Pancreas (tissue), 10 donors: ENCODE data around the gene HIGD2B. TPM values are rescaled to one million over a fixed set of nuclear protein-coding genes. Genes with fewer than 3 reads are reported as not detected.
"Not testable (repeated sequence)": the region's sequence is repeated elsewhere in the genome, so short reads cannot be mapped to it uniquely, and the experiment has no call there.

Experiments
- ATAC-seq, 4 donors: fragments of 200-7000 bp; cut with Tn5 transposase; one replicate each; pipeline versions ENCODE4 v1.8.0 to v1.9.1; 2020; ENCODE audit warnings: mild to moderate bottlenecking in 4 of 4, moderate library complexity in 4 of 4
- DNase-seq, 6 donors: peaks; one replicate each; pipeline ENCODE4 v3.0.0-alpha.2; 2020
- FAIRE-seq: peaks from 2 replicates; lab custom pipeline; 2012; peaks lifted over from hg19 to GRCh38; lab: Jason Lieb, UNC
- H3K27ac ChIP-seq, 4 donors: fragments of 200-600 bp; sonication (generic); 1 replicate in 3 of 4; 2 replicates in 1 of 4; pipeline versions ENCODE4 v1.5.0 to v1.8.0; 2020
- H3K27me3 ChIP-seq, 4 donors: fragments of 200-600 bp; one replicate each; pipeline ENCODE4 v1.8.0; 2021
- H3K36me3 ChIP-seq, 3 donors: fragments of 200-600 bp; sonication (generic) in 1 of 3; one replicate each; pipeline versions ENCODE4 v1.5.0 to v1.8.0; 2020 to 2021
- H3K4me1 ChIP-seq, 3 donors: fragments of 200-600 bp; one replicate each; pipeline ENCODE4 v1.8.0; 2021
- H3K4me3 ChIP-seq, 4 donors: fragments of 200-600 bp; sonication (generic) in 2 of 4; one replicate each; pipeline versions ENCODE4 v1.5.0 to v1.8.0; 2020 to 2021
- H3K9me3 ChIP-seq, 4 donors: fragments of 200-600 bp; one replicate each; pipeline ENCODE4 v1.8.0; 2021
- CTCF ChIP-seq, 4 donors: fragments of 200-600 bp; sonication (generic) in 3 of 4; IDR thresholded peaks; one replicate each; pipeline versions ENCODE4 v1.5.0 to v1.8.0; 2021; ENCODE audit warnings: antibody characterized with exemption in 4 of 4
- WGBS, 2 donors: extraction: QIAGEN DNeasy Blood & Tissue Kit; methylation state at CpG; one replicate each; pipeline ENCODE4 v1.1.7; 2013; 5-methylcytosine and 5-hydroxymethylcytosine counted together
- intact Hi-C, 3 donors: fragments of 100-400 bp; cut with DNase I; formaldehyde crosslinking; loops; one replicate each; pipeline versions ENCODE4 v1.11.1 to v1.14.2; 2022
- polyA plus RNA-seq, 2 donors: library from polyadenylated mRNA; stranded (reverse); fragments of 200-250 nt; gene quantifications; one replicate each; pipeline ENCODE4 v1.2.3, GENCODE V29; 2013
- total RNA-seq, 6 donors: library from RNA; stranded (reverse); fragmentation: NEBNext Ultra II Directional in 4 of 6; extraction: Animal tissue kit (Norgen Biotek cat#: 25700) in 4 of 6; gene quantifications; one replicate each; pipeline versions ENCODE4 v1.2.1 to v1.2.4, GENCODE V29; 2021 to 2023
- donor health status: healthy with polysubstance abuse.
- donor health status: DM: no; HTN: no; CAD: no; lungs with moderate emphysema.
- donor health status: DM: no; HTN: no; CAD: no.
- donor health status: control.
- donor health status: control.
- donor health status: Bipolar disorder and iron deficiency.
- donor health status: DM: yes; HTN: yes; CAD: no.
- donor health status: DM: no; HTN: no; CAD: no.
- donor health status: DM: no; HTN: no; CAD: no.
- donor health status: DM: yes; HTN: yes; CAD: no.

Gene HIGD2B
- total and polyA plus RNA-seq, 8 donors = 0.12 TPM; not detected in 7

DNA sequence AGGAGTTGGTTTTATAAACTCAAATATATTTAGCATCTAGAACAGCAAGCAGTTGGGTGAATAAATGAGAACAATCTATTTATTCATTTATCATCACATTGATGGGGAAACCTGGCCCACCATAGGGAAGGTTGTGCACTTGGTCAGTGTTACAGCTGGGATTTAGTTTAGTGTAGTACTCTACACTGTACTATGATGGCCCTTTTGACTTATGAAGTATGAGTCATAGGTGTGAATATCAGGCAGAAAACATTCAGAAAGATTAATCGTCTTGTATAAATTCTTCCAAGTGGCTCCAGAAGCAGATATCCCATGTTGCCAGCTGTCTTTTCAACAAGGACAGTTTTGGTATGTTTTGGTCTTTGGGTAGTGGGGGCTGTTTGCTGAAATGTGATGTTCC is 38.0 kb upstream of the HIGD2B start:
- no peak overlapping the region for H3K4me3 ChIP-seq
- intact Hi-C loops = no loop called here
- H3K27me3 ChIP-seq = no peaks in the 10 kb centered on the region
- ATAC-seq (no peak), FAIRE-seq (no peak), DNase-seq (no peak)
- H3K9me3 ChIP-seq = no peaks in the 10 kb centered on the region
- TF ChIP-seq CTCF (IDR thresholded peaks at IDR 0.05) = no peak
- H3K36me3 ChIP-seq = peaks cover 0 to 5% (median 0%) of the 10 kb centered on the region in 3 donors
- 47 to 65% methylated on average over 1 of the region's 1 CpG for WGBS, 2 donors
- no peak overlapping the region for H3K27ac ChIP-seq
- no peaks in the 10 kb centered on the region for H3K4me1 ChIP-seq

- FAIRE-seq (no peak), DNase-seq (peak in 5 of 6 donors; percentile 46 to 78 (median 68)), ATAC-seq (peak; percentile 50 to 93 (median 86))
- no peaks in the 10 kb centered on the region for H3K27me3 ChIP-seq
- no peaks in the 10 kb centered on the region for H3K4me1 ChIP-seq
- H3K4me3 ChIP-seq = no peak overlapping the region
- no peaks in the 10 kb centered on the region for H3K9me3 ChIP-seq
- WGBS, 2 donors = 27 to 37% methylated on average over 3 of the region's 3 CpGs
- H3K36me3 ChIP-seq = peaks cover 0 to 12% (median 0%) of the 10 kb centered on the region in 3 donors
- TF ChIP-seq CTCF (IDR thresholded peaks at IDR 0.05) = peak; percentile 41 to 58 (median 54)
- intact Hi-C loops = no loop called here
- no peak overlapping the region for H3K27ac ChIP-seq
These were observed 36.2 kb upstream of the HIGD2B start for GRCh38 chr15:72722071-72722696.

GRCh38 chr15:72708551-72709303 is 22.7 kb upstream of the HIGD2B start:
- intact Hi-C loops, DNase-seq, H3K27ac ChIP-seq, H3K9me3 ChIP-seq, ATAC-seq, H3K27me3 ChIP-seq, FAIRE-seq, H3K4me3 ChIP-seq, H3K4me1 ChIP-seq: not testable (repeated sequence)
- WGBS, 2 donors = 88 to 92% methylated on average over 8 of the region's 8 CpGs
- H3K36me3 ChIP-seq = peaks cover 0 to 12% (median 7%) of the 10 kb centered on the region in 3 donors

- H3K4me1 ChIP-seq = no peaks in the 10 kb centered on the region
- TF ChIP-seq CTCF (IDR thresholded peaks at IDR 0.05) = no peak
- H3K36me3 ChIP-seq = peaks cover 0 to 4% (median 0%) of the 10 kb centered on the region in 3 donors
- ATAC-seq = no peak
- no peaks in the 10 kb centered on the region for H3K27me3 ChIP-seq
- DNase-seq = no peak
- no peak overlapping the region for H3K27ac ChIP-seq
- FAIRE-seq = no peak
- no peak overlapping the region for H3K4me3 ChIP-seq
- intact Hi-C loops = no loop called here
- 90 to 95% methylated on average over 11 of the region's 11 CpGs for WGBS, 2 donors
- no peaks in the 10 kb centered on the region for H3K9me3 ChIP-seq
These were observed 20.3 kb upstream of the HIGD2B start for GRCh38 chr15:72706266-72706665.

- H3K27me3 ChIP-seq = no peaks in the 10 kb centered on the region
- H3K4me1 ChIP-seq = no peaks in the 10 kb centered on the region
- no peak for ATAC-seq
- no peaks in the 10 kb centered on the region for H3K36me3 ChIP-seq
- no peak overlapping the region for H3K4me3 ChIP-seq
- no peak for DNase-seq
- no peaks in the 10 kb centered on the region for H3K9me3 ChIP-seq
- 93% methylated on average over 9 of the region's 9 CpGs for WGBS, 2 donors
- no peak for TF ChIP-seq CTCF (IDR thresholded peaks at IDR 0.05)
- H3K27ac ChIP-seq = no peak overlapping the region
- intact Hi-C loops = no loop called here
- FAIRE-seq = no peak
These were observed 14.1 kb upstream of the HIGD2B start for GRCh38 chr15:72700076-72700475.
